Measurements from ENCODE around the gene SEC22A. TPM values are rescaled to one million over a fixed set of nuclear protein-coding genes. Genes with fewer than 3 reads are reported as not detected.

Gene SEC22A
- total RNA-seq, 2 donors from 2014 or later, result 26.8 to 34.9 TPM

DNA sequence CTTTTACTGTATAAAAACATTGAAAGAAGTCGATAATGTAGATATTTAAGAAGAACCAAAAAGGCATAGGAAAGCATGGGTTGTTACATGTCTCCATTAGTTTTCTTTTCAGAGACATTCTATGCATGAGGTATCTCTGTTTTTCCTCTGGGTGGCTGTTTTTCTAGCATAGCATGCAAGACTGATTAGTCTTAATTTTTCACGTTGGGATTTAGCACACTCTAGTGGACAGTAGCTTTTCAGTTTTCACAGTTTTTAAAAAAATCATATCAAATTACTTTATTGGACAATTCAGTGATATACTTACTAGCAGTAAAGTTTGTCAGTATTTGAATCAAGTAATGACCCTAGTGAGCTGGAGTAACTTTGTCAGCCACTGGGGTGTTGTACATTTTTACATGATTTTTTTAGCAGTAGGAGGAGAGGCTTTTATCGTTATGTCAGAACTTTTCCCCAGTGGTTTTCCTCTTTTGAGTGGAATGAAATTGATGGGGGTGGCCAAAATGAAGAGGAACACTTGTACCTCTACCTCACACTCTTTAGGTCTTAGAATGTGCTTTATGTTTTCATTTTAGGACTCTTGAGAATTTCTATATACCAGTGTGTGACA lies 57.2 kb downstream of the SEC22A start:
- Histone ChIP-seq H3K9me3 (no peaks in the 10 kb centered on the region), H3K4me3 (no peak overlapping the region), H3K4me1 (replicated peaks) (no peaks in the 10 kb centered on the region), H3K36me3 (no peaks in the 10 kb centered on the region), H3K27me3 (replicated peaks; ENCODE audit: insufficient read depth) (no peaks in the 10 kb centered on the region), H3K27ac (no peak overlapping the region)
- WGBS, result 53% methylated on average over 3 of the region's 3 CpGs
- intact Hi-C loops (cut with DNase I), result loop anchor here (2.0 to 10.0 kb wide), 2 partner anchors 234 to 316 kb away; partner anchors contain the start of gene SEMA5B
- TF ChIP-seq POLR2AphosphoS5 (IDR thresholded peaks at IDR 0.05) (peak; percentile 36), POLR2A (IDR thresholded peaks at IDR 0.05) (no peak), CTCF (IDR thresholded peaks at IDR 0.05) (peak in 3 of 4 experiments; percentile 52 to 80 (median 79))
- no peak for DNase-seq (ENCODE audit: low spot score)

DNA sequence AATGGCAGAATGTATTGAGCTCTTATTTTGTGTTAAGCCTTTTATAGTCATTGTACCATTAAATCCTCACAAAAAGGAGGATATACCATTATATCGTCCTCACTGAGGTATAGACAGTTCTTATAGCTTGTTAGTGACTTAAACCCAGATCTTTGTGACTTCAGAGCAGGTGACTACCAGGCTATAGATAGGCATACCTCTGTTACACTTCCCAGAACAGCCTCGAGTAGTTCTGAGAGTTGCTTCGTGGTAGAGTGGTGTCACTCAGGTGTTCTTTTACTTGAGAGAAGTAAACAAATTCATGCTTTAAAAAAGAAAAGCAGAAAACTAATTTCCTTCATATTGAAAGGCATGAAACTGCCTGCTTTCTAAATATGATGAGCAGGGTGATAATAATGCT lies 59.9 kb downstream of the SEC22A start:
- intact Hi-C loops (cut with DNase I), result no loop called here
- Histone ChIP-seq H3K27me3 (replicated peaks; ENCODE audit: insufficient read depth) (no peaks in the 10 kb centered on the region), H3K36me3 (no peaks in the 10 kb centered on the region), H3K9me3 (no peaks in the 10 kb centered on the region), H3K27ac (no peak overlapping the region), H3K4me3 (no peak overlapping the region), H3K4me1 (replicated peaks) (no peaks in the 10 kb centered on the region)
- TF ChIP-seq POLR2A (IDR thresholded peaks at IDR 0.05) (no peak), CTCF (IDR thresholded peaks at IDR 0.05) (no peak), POLR2AphosphoS5 (IDR thresholded peaks at IDR 0.05) (no peak)
- WGBS, result 77% methylated on average over 3 of the region's 3 CpGs
- no peak for DNase-seq (ENCODE audit: low spot score)

DNA sequence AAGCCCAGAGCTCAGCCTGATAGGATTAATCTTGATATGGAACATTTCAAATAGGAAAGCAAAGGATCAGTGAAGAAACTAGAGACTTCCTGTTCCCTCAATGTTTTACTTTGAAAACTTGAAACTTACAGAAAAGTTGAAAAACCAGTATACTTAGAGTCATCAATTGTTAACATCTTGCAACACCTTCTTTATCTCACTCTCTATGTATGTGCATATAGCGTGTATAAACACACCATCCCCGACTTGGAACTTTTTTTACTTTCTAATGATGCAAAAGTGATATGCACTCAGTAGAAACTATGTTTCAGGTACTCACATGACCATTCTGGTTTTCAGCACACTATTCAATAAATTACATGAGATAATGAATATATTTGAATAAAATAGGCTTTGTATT lies 60.5 kb downstream of the SEC22A start:
- intact Hi-C loops (cut with DNase I), result no loop called here
- 61% methylated on average over 2 of the region's 2 CpGs for WGBS
- Histone ChIP-seq H3K27me3 (replicated peaks; ENCODE audit: insufficient read depth) (no peaks in the 10 kb centered on the region), H3K36me3 (no peaks in the 10 kb centered on the region), H3K4me1 (replicated peaks) (no peaks in the 10 kb centered on the region), H3K4me3 (no peak overlapping the region), H3K27ac (no peak overlapping the region), H3K9me3 (no peaks in the 10 kb centered on the region)
- no peak for TF ChIP-seq POLR2AphosphoS5 (IDR thresholded peaks at IDR 0.05)
- DNase-seq (ENCODE audit: low spot score), result no peak

GRCh38 chr3:123262868-123263267 lies 61.1 kb downstream of the SEC22A start:
- no peaks in the 10 kb centered on the region for H3K27me3 ChIP-seq (replicated peaks; ENCODE audit: insufficient read depth)
- WGBS, result 94% methylated on average over 5 of the region's 5 CpGs
- H3K36me3 ChIP-seq, result no peaks in the 10 kb centered on the region
- DNase-seq (ENCODE audit: low spot score), result no peak
- intact Hi-C loops (cut with DNase I), result no loop called here
- TF ChIP-seq POLR2A (IDR thresholded peaks at IDR 0.05), result no peak
- TF ChIP-seq POLR2AphosphoS5 (IDR thresholded peaks at IDR 0.05), result no peak
- TF ChIP-seq CTCF (IDR thresholded peaks at IDR 0.05), result no peak
- no peak overlapping the region for H3K27ac ChIP-seq
- no peaks in the 10 kb centered on the region for H3K9me3 ChIP-seq
- no peaks in the 10 kb centered on the region for H3K4me1 ChIP-seq (replicated peaks)
- no peak overlapping the region for H3K4me3 ChIP-seq

DNA sequence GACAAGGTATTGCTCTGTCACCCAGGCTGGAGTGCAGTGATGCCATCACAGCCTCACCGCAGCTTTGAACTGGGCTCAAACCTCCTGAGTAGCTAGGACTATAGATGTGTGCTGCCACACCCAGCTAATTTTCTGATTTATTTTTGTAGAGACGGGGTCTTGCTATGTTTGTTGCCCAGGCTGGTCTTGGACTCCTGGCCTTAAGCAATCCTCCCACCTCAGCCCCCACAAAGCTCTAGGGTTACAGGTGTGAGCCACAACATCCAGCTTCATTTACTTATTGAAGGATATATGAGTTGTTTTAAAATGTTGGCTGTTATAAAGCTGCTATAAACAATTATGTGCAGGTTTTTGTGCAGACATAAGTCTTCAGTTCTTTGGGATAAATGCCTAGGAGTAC lies 62.2 kb downstream of the SEC22A start:
- Histone ChIP-seq H3K4me3 (no peak overlapping the region), H3K27ac (no peak overlapping the region), H3K27me3 (replicated peaks; ENCODE audit: insufficient read depth) (no peaks in the 10 kb centered on the region), H3K4me1 (replicated peaks) (no peaks in the 10 kb centered on the region), H3K36me3 (no peaks in the 10 kb centered on the region), H3K9me3 (no peaks in the 10 kb centered on the region)
- intact Hi-C loops (cut with DNase I), result no loop called here
- no peak for TF ChIP-seq POLR2AphosphoS5 (IDR thresholded peaks at IDR 0.05)
- 90% methylated on average over 2 of the region's 2 CpGs for WGBS
- no peak for DNase-seq (ENCODE audit: low spot score)

DNA sequence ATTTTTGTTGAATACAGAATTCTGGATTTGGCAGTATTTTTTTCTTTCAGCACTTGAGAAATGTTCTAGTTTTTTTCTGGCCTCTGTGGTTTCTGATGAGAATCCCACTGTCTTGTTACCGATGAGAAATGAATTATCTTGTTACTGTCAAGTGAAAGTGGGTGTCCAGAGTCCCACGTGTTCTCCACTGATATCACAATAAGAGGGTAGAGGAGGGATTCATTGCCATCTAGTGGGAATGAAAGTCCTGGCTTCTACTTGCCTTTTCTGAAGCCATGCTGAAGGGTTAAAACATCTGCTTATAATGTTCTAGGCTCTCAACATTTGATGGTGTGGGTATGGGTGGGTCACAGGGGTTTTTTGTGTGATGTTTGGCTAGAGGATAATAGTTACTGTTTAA lies 66.1 kb downstream of the SEC22A start:
- H3K36me3 ChIP-seq, result no peaks in the 10 kb centered on the region

More for the DNA sequence above, 66.1 kb downstream of the SEC22A start:
- DNase-seq (ENCODE audit: low spot score), result no peak
- Histone ChIP-seq H3K27ac (no peak overlapping the region), H3K27me3 (replicated peaks; ENCODE audit: insufficient read depth) (no peaks in the 10 kb centered on the region), H3K4me3 (no peak overlapping the region), H3K4me1 (replicated peaks) (no peaks in the 10 kb centered on the region), H3K9me3 (no peaks in the 10 kb centered on the region)
- intact Hi-C loops (cut with DNase I), result no loop called here
- TF ChIP-seq POLR2A (IDR thresholded peaks at IDR 0.05), result no peak
- TF ChIP-seq POLR2AphosphoS5 (IDR thresholded peaks at IDR 0.05), result no peak
- TF ChIP-seq CTCF (IDR thresholded peaks at IDR 0.05), result no peak
- WGBS, result 59% methylated on average over 2 of the region's 2 CpGs

Measured in prostate gland (tissue), 2 donors.